ENCODE results near the gene MCL1. TPM values are rescaled to one million over a fixed set of nuclear protein-coding genes. Genes with fewer than 3 reads are reported as not detected.

Gene MCL1
- polyA plus RNA-seq, 1 donor (not counting 4 experiments of a cell fraction or from before 2014, with no cell fraction given), result 237 TPM

DNA sequence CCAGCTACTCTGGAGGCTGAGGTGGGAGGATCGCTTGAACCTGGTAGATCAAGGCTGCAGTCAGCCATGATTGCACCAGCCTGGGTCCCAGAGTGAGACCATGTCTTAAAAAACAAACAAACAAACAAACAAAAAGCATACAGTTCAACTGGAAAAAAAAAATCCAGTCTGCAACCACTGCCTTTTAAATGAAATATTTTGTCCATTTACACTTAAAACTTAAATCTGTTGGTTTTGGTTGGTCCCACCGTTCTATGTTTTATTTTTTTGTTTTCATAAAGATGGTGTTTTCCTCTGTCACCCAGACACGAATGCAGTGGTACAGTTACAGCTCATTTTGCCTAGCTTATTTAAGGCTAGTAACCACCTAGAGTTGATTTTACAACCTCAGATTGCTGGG lies 54.1 kb downstream of the MCL1 start:
- no peak overlapping the region for H3K4me3 ChIP-seq (ENCODE audit: control insufficient read depth in 2 of 3, extremely low read depth in 1 of 3, insufficient read depth in 2 of 3, low read depth in 1 of 3, low read length in 3 of 3)
- FAIRE-seq, result no peak
- no peaks in the 10 kb centered on the region for H3K27me3 ChIP-seq (ENCODE audit: control insufficient read depth, extremely low read depth, insufficient read depth, low read length)
- H3K27ac ChIP-seq (ENCODE audit: control insufficient read depth, insufficient read depth, low read length), result no peak overlapping the region
- DNase-seq (ENCODE audit: low read depth, low spot score), result no peak
- H4K20me1 ChIP-seq (ENCODE audit: control insufficient read depth, extremely low read depth, insufficient read depth, low read length), result no peaks in the 10 kb centered on the region
- H3K4me2 ChIP-seq (ENCODE audit: control insufficient read depth, extremely low read depth, insufficient read depth, low read depth, low read length), result no peak overlapping the region
- no peak overlapping the region for H3K9ac ChIP-seq (ENCODE audit: control insufficient read depth, extremely low read depth, insufficient read depth, low read length)
- dilution Hi-C loops (cut with MboI; ENCODE audit: extremely low pct_ligation_motif_present, low sequenced_read_pairs), result no loop called here
- no peaks in the 10 kb centered on the region for H3K79me2 ChIP-seq (ENCODE audit: control insufficient read depth, insufficient read depth, low read length)
- no peak overlapping the region for H2AFZ ChIP-seq (ENCODE audit: control insufficient read depth, low read length)
- H3K9me1 ChIP-seq (ENCODE audit: control insufficient read depth, extremely low read depth, insufficient read depth, low read length), result no peaks in the 10 kb centered on the region
- peaks cover 17% of the 10 kb centered on the region for H3K4me1 ChIP-seq (ENCODE audit: control insufficient read depth, extremely low read depth, insufficient read depth, low read length)
- TF ChIP-seq, protein P1, sequence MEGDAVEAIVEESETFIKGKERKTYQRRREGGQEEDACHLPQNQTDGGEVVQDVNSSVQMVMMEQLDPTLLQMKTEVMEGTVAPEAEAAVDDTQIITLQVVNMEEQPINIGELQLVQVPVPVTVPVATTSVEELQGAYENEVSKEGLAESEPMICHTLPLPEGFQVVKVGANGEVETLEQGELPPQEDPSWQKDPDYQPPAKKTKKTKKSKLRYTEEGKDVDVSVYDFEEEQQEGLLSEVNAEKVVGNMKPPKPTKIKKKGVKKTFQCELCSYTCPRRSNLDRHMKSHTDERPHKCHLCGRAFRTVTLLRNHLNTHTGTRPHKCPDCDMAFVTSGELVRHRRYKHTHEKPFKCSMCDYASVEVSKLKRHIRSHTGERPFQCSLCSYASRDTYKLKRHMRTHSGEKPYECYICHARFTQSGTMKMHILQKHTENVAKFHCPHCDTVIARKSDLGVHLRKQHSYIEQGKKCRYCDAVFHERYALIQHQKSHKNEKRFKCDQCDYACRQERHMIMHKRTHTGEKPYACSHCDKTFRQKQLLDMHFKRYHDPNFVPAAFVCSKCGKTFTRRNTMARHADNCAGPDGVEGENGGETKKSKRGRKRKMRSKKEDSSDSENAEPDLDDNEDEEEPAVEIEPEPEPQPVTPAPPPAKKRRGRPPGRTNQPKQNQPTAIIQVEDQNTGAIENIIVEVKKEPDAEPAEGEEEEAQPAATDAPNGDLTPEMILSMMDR (optimal IDR thresholded peaks at IDR 0.05 in 1 of 3, IDR thresholded peaks at IDR 0.05 in 1 of 3, conservative IDR thresholded peaks at IDR 0.05 in 1 of 3; ENCODE audit: extremely low read depth in 1 of 3, insufficient read depth in 2 of 3, low read length in 3 of 3), result no peak
- no peak for TF ChIP-seq EZH2 (IDR thresholded peaks at IDR 0.05; ENCODE audit: low read length)
- no peaks in the 10 kb centered on the region for H3K9me3 ChIP-seq (ENCODE audit: control insufficient read depth, low read depth, low read length)
- H3K36me3 ChIP-seq (ENCODE audit: control insufficient read depth in 2 of 2, extremely low read depth in 1 of 2, insufficient read depth in 2 of 2, low read length in 2 of 2), result no peaks in the 10 kb centered on the region

Small RNAs within 50 kb of the gene (small RNA-seq; reads per million reads assigned to genes)
- 0 reads per million in 3 experiments for gene MIR4257 (ENCODE audit: insufficient read length in 3 of 3, low read depth in 3 of 3, low replicate concordance in 1 of 3)
- gene RF00015 (ENCODE audit: insufficient read length in 3 of 3, low read depth in 3 of 3, low replicate concordance in 1 of 3), result 0 reads per million in 3 experiments
- gene RF00561 (ENCODE audit: insufficient read length in 3 of 3, low read depth in 3 of 3, low replicate concordance in 1 of 3), result 0 reads per million in 3 experiments
- 0 reads per million in 3 experiments for gene RN7SL473P (ENCODE audit: insufficient read length in 3 of 3, low read depth in 3 of 3, low replicate concordance in 1 of 3)
- 0 to 0.07 (median 0) reads per million in 3 experiments for gene RN7SL600P (ENCODE audit: insufficient read length in 3 of 3, low read depth in 3 of 3, low replicate concordance in 1 of 3)

Other genes starting within 250 kb of the MCL1 start
- gene RPRD2, start 215.5 kb downstream of the MCL1 start, polyA plus RNA-seq, result 7.0 to 13.5 TPM (median 9.1 TPM) in 3 replicates
- 26.6 to 37.5 TPM (median 28.4 TPM) in 3 replicates for gene TARS2, start 92.2 kb downstream of the MCL1 start, polyA plus RNA-seq
- gene ECM1, start 71.5 kb downstream of the MCL1 start, polyA plus RNA-seq, result 23.6 to 63.8 TPM (median 26.3 TPM) in 3 replicates
- 0.12 to 0.13 TPM in 2 of 3 replicates, not detected in the other for gene FALEC, start 63.9 kb downstream of the MCL1 start, polyA plus RNA-seq
- gene ADAMTSL4, start 30.2 kb downstream of the MCL1 start, polyA plus RNA-seq, result 7.0 to 22.8 TPM (median 7.0 TPM) in 3 replicates
- 76.8 to 157 TPM (median 102 TPM) in 3 replicates for gene ENSA, start 50.0 kb upstream of the MCL1 start, polyA plus RNA-seq
- gene GOLPH3L, start 117.5 kb upstream of the MCL1 start, polyA plus RNA-seq, result 14.0 to 22.2 TPM (median 19.5 TPM) in 3 replicates
- 1.4 to 3.3 TPM (median 2.4 TPM) in 3 replicates for gene HORMAD1, start 141.3 kb upstream of the MCL1 start, polyA plus RNA-seq
- 1.4 to 1.8 TPM (median 1.7 TPM) in 3 replicates for gene CTSS, start 186.2 kb upstream of the MCL1 start, polyA plus RNA-seq
- gene CTSK, start 228.7 kb upstream of the MCL1 start, polyA plus RNA-seq, result 20.0 to 71.7 TPM (median 40.5 TPM) in 3 replicates